Measurements from ENCODE around the gene ANKRD31.
"Not testable (repeated sequence)": the region's sequence is repeated elsewhere in the genome, so short reads cannot be mapped to it uniquely, and the experiment has no call there.

Gene ANKRD31

DNA sequence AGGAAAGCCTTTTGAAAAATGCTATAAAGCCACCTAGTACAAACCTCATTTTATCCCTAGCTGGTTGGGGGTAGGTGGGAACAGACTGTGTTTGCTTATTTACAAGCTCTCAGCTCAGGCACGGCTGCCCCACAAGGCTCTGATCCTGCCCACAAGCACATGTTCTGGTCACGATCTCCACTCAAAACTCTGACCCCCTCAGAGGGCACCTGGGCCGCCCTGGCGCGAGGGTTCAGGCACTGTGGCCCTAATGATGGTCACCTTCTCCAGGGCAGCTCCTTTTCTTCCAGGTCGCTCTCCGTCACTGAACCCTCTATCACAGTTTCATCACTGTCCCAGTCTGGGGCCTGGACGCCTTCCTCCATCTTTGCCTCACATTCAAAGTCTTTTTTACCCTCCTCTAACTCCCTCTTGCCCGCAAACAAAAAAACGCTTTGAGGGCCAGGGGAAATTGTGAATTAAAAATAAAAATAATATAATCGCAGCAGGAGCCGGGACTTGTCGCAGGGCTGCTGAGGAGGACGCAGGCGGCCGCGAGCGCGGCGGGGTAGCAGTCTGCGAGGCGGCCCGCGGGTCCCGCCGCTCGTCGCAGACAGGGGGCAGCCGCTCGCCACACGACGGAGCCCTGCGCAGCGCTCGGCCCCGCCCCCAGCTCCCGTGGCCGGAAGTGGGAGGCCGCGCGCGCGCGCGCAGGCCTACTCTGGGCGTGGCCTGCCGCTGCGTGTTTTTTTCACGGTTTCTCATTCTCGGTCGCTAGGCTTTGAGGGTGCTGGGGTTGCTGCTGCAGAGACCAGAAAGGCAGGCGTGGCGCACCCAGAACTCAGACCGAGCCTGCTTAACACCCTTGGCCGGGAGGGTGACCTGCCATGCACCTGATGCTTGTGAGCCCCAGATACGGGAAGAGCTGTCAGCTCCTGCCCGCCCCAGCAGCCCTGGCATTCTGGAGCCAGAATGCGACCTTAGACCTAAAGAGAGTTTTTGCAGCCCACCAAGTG is at the start of gene ANKRD31:
Gene ANKRD31 (minus strand): TSS at position 557 of the 995 bp plus-strand sequence. CDS start 192 bp downstream, at position 365.
- peak; percentile 68 to 72 for DNase-seq

DNA sequence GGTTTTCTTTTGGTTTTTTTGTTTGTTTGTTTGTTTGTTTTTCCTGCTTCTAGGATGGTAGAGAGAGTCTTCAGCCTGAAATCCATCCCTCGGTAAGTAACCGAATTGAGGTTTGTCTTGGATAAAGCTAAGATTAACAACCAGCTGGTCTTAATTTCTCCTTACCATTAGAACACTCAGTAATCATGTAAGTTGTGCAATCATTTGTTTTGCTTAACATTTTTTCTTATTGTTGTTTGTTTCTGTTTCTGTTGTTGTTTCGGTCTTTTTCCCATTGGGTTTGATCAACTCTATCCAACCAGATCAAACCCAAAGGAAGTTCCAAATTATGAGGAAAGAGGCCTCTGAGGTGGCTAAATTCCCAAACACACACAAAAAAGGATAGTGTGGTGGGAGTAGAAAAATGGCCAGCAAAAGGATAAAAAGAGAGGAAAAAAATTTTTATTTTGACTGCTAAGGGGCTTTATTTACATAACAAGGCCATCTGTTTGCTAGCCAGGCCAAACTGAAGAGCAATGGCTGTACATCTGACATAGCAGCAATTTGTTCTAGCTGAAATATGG is 49.6 kb upstream of the ANKRD31 start:
- no peak for DNase-seq

- DNase-seq: no peak
These were observed 45.9 kb upstream of the ANKRD31 start for GRCh38 chr5:75282581-75282980.

GRCh38 chr5:75281716-75282465 is 45.2 kb upstream of the ANKRD31 start:
- DNase-seq: no peak

GRCh38 chr5:75279321-75279720 is 42.6 kb upstream of the ANKRD31 start:
- no peak for DNase-seq

GRCh38 chr5:75277463-75277862 is 40.8 kb upstream of the ANKRD31 start:
- no peak for DNase-seq

- DNase-seq: no peak
These were observed 39.1 kb upstream of the ANKRD31 start for GRCh38 chr5:75275756-75276155.

DNA sequence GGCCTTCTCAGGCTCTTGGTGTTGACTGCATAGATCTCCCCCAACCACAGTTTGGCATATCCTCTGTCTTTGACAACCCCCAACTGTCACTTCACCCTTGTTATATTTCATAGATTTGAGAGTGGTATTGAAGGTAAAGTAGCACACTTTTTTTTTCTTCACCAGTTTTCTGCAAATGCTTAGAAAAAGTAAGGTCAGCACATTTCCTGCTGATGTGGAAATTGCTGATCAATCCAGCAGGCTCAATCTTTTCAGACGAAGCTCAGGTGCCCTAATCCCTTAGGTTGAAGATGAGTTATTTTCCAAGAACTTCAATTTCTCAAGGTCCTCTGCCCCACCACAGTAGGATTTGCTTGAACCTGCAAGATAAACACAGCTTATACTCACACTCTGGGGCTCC is 38.5 kb upstream of the ANKRD31 start:
- no peak for DNase-seq

- DNase-seq: no peak
These were observed 37.8 kb upstream of the ANKRD31 start for GRCh38 chr5:75274486-75274885.

- DNase-seq: not testable (repeated sequence)
These were observed 33.9 kb upstream of the ANKRD31 start for GRCh38 chr5:75270605-75271004.

GRCh38 chr5:75265731-75266130 is 29.1 kb upstream of the ANKRD31 start:
- no peak for DNase-seq

DNA sequence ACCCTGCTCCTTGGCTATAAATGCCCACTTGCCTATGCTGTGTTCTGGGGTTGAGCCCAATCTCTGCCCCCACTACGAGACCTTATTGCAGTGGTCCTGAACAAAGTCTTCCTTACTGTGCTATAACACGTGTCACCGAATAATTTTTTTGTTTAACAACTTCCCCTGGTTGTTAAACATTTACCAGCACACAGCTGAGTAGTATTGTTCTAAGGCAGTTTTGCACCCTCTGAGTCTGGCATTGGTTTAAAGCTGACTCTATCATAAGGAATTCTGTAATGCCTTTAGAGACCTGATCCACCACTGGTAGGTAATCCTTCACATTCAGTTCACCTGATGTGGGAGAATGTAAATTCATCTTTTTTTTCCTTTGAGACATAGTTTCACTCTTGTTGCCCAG is 25.6 kb upstream of the ANKRD31 start:
- DNase-seq: no peak

GRCh38 chr5:75260708-75261107 is 24.0 kb upstream of the ANKRD31 start:
- DNase-seq: no peak

DNA sequence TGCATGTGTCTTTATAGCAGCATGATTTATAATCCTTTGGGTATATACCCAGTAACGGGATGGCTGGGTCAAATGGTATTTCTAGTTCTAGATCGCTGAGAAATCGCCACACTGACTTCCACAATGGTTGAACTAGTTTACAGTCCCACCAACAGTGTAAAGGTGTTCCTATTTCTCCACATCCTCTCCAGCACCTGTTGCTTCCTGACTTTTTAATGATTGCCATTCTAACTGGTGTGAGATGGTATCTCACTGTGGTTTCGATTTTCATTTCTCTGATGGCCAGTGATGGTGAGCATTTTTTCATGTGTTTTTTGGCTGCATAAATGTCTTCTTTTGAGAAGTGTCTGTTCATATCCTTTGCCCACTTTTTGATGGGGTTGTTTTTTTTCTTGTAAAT is 13.8 kb upstream of the ANKRD31 start:
- DNase-seq: not testable (repeated sequence)

DNA sequence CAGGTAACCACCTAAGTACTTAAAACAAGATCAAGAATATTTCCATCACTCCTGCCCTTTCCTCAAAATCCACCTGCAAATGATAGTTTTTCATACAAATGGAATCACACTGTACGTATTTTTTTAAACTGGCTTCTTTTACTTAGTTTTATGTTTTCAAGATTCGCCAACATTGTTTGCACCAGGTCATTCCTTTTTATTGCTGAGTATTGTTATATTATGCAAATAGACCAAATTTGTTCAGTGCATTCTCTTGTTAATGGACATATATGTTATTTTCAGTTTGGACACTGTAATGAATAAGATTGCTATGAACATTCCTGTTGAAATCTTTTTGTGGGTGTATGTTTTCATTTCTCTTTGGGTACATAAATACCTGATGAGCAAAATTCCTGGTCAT is 8.3 kb upstream of the ANKRD31 start:
- no peak for DNase-seq

DNA sequence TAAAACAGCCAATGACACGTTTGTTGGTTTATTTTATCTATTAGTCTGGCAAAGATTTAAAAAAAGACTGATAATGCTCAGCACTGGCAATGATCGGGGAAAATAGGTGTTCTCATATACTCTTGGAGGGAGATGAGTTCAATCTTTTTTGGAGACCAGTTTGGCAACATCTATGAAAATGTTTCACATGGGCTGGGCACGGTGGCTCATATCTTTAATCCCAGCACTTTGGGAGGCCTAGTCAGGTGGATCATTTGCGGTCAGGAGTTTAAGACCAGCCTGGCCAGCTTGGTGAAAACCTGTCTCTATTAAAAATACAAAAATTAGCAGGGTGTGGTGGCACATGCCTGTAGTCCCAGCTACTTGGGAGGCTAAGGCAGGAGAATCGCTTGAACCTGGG is 6.8 kb upstream of the ANKRD31 start:
- no peak for DNase-seq

DNA sequence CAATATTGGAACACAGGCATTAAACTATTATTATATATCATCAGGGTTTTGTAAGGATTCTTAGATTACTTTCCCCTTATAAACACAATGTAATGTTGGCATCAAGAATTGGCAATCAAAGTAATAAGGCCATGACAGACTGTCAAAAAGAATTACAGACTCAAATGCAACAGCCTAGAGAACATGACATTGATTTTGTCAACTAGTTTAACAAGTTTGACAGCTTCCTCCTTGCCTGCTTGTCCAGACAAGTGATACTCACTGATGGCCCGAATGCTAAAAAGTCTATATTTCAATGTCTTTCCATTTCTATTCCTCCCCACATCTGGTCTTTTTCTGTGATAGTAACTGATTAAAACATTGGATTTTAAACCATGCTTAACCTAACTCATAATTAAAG is 6.4 kb upstream of the ANKRD31 start:
- DNase-seq: no peak

- no peak for DNase-seq
These were observed 5.4 kb upstream of the ANKRD31 start for GRCh38 chr5:75242067-75242466.

GRCh38 chr5:75239681-75240080 is 3.0 kb upstream of the ANKRD31 start:
- no peak for DNase-seq

- no peak for DNase-seq
These were observed 967 bp downstream of the ANKRD31 start for GRCh38 chr5:75235711-75236110.

DNA sequence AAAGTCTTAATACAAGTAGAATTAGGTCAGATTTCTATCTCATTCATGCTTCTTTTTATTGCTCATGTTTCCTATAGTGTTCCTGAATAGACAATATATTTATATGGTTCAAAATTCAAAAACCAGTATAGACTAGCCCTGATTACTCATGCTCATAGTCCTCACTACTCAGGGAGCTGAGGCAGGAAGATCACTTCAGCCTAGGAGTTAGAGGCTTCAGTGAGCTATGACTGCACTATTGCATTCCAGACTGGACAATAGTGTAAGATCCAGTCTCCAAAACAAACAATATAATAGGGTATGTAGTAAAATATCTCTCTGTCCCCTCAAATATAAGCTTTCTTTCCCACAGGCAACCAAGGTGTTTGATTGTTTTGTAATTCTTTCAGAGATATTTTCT is 2.4 kb downstream of the ANKRD31 start:
- no peak for DNase-seq

GRCh38 chr5:75226916-75227315 is 9.8 kb downstream of the ANKRD31 start:
- no peak for DNase-seq

DNA sequence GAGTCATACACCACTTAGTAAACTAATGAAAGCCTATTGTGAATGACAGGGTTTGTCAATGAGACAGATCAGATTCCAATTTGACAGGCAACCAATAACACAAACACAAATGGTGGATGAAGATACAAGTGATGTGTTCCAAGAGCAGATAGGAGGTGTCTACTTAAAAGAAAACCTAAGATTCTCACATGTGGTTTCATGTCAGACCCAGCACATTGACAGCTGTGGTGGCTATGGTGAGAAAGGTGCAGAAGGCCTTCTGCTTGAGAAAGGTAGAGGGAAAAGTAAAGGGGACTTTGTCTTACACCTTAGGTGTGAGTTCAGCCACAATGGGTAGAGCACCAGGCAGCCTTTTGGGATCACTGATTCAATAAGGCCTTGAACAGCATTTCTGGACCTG is 11.2 kb downstream of the ANKRD31 start:
- no peak for DNase-seq

GRCh38 chr5:75220787-75221186 is 15.9 kb downstream of the ANKRD31 start:
- DNase-seq: not testable (repeated sequence)
